ENCODE data around the gene NPAS3.

- no peak for TF ChIP-seq ZBTB1 (tag by site-specific recombination; IDR thresholded peaks at IDR 0.05)
- TF ChIP-seq MYNN (tag by site-specific recombination; IDR thresholded peaks at IDR 0.05; ENCODE audit: borderline replicate concordance) = no peak
- TF ChIP-seq ZNF776 (tag by site-specific recombination; IDR thresholded peaks at IDR 0.05; ENCODE audit: borderline replicate concordance) = no peak
- no peak for TF ChIP-seq ZNF280D (tag by site-specific recombination; IDR thresholded peaks at IDR 0.05)
- no peak for TF ChIP-seq ZNF138 (tag by site-specific recombination; IDR thresholded peaks at IDR 0.05; ENCODE audit: borderline replicate concordance)
- no peak for TF ChIP-seq CTCF (tag by site-specific recombination; IDR thresholded peaks at IDR 0.05)
- no peak for TF ChIP-seq ZNF423 (tag by site-specific recombination; IDR thresholded peaks at IDR 0.05)
- no peak for TF ChIP-seq HOXA7 (CRISPR knock-in tag; IDR thresholded peaks at IDR 0.05; ENCODE audit: borderline replicate concordance)
- no peak for TF ChIP-seq ZNF24 (tag by site-specific recombination; IDR thresholded peaks at IDR 0.05)
- no peak for TF ChIP-seq PRDM10 (tag by site-specific recombination; IDR thresholded peaks at IDR 0.05)
- no peak for TF ChIP-seq KLF10 (tag by site-specific recombination; IDR thresholded peaks at IDR 0.05)
- TF ChIP-seq PATZ1 (tag by site-specific recombination; IDR thresholded peaks at IDR 0.05) = no peak
- no peak for TF ChIP-seq ZNF473 (tag by site-specific recombination; IDR thresholded peaks at IDR 0.05)
Observed at GRCh38 chr14:33290641-33291040, 352.0 kb downstream of the NPAS3 start.
